AG09319 (cell line): Measurements from ENCODE around the gene TRIM17.

Experiments used
- DNase-seq: peaks from one replicate; pipeline ENCODE4 v3.0.0-alpha.2; 2010; ENCODE audit warnings: low read depth; ENCODE audit errors: extremely low read depth
- CTCF ChIP-seq: IDR thresholded peaks from 2 replicates; pipeline ENCODE4 v1.5.1; 2011; ENCODE audit warnings: low read depth, mild to moderate bottlenecking, inconsistent platforms, low read length, moderate library complexity

TRIM17 gene

GRCh38 chr1:228415221-228415620 is 1.4 kb downstream of the TRIM17 start:
- no peak for TF ChIP-seq CTCF
- DNase-seq: no peak

- no peak for DNase-seq
- TF ChIP-seq CTCF: no peak
These were observed 2.0 kb downstream of the TRIM17 start for GRCh38 chr1:228414511-228415211.

GRCh38 chr1:228413241-228414010 is 3.2 kb downstream of the TRIM17 start:
- TF ChIP-seq CTCF: no peak
- DNase-seq: no peak

GRCh38 chr1:228411548-228412430 is 4.9 kb downstream of the TRIM17 start:
- no peak for TF ChIP-seq CTCF
- DNase-seq: no peak

DNA sequence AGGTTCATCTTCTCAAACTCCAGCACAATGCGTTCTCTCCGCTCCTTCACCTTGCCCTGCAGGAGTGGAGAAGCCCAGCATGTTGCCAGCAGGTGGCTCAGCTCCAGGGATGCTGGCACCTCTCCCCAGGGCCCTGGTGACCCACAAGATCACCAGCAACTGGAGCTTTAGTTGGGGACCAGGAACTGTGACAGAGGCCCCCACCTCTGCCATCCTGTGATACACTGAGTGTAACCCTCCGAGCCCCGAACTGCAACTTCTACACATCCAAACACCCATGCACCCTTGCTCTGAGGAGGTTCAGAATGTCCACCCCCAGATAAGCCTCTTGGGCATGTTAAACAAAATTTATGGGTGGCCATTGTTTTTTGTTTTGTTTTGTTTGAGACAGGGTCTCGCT is 5.5 kb downstream of the TRIM17 start:
- no peak for DNase-seq
- TF ChIP-seq CTCF: no peak

- TF ChIP-seq CTCF: no peak
These were observed 6.0 kb downstream of the TRIM17 start for GRCh38 chr1:228410671-228411070.

More at GRCh38 chr1:228410671-228411070, 6.0 kb downstream of the TRIM17 start:
- no peak for DNase-seq
